ENCODE results near the gene RALGAPA2. TPM values are rescaled to one million over a fixed set of nuclear protein-coding genes. Genes with fewer than 3 reads are reported as not detected.

RALGAPA2 gene
- total RNA-seq, 4 donors from 2014 or later = 13.3 to 29.8 (median 23.6) TPM

DNA sequence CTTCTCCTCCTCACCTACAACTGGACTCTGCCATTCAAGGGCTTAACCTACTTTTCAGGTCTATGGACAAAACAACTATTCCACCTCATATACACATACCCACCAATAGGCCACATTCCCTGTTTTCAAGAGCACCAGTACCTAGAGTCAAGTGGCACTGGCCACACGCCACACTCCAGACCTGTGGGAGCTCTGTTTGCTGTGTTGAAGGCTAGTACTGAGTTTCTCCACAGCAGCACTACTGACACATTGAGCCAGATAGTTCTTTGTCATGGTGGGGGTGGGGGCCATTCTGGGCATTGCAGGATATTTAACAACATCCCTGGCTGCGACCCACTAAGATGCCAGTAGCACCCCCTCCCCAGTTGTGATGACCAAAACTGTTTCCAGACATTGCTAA lies 84.1 kb downstream of the RALGAPA2 start:
- Histone ChIP-seq H3K9me3 (no peaks in the 10 kb centered on the region), H3K36me3 (peaks cover 0 to 71% (median 11%) of the 10 kb centered on the region in 3 donors), H3K27ac (no peak overlapping the region), H3K4me3 (no peak overlapping the region), H3K27me3 (no peaks in the 10 kb centered on the region), H3K4me1 (no peaks in the 10 kb centered on the region)
- intact Hi-C loops (cut with DNase I) = no loop called here
- TF ChIP-seq POLR2A (IDR thresholded peaks at IDR 0.05) = no peak
- TF ChIP-seq, protein P1, sequence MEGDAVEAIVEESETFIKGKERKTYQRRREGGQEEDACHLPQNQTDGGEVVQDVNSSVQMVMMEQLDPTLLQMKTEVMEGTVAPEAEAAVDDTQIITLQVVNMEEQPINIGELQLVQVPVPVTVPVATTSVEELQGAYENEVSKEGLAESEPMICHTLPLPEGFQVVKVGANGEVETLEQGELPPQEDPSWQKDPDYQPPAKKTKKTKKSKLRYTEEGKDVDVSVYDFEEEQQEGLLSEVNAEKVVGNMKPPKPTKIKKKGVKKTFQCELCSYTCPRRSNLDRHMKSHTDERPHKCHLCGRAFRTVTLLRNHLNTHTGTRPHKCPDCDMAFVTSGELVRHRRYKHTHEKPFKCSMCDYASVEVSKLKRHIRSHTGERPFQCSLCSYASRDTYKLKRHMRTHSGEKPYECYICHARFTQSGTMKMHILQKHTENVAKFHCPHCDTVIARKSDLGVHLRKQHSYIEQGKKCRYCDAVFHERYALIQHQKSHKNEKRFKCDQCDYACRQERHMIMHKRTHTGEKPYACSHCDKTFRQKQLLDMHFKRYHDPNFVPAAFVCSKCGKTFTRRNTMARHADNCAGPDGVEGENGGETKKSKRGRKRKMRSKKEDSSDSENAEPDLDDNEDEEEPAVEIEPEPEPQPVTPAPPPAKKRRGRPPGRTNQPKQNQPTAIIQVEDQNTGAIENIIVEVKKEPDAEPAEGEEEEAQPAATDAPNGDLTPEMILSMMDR (IDR thresholded peaks at IDR 0.05) = no peak
- 75 to 77% methylated on average over 2 of the region's 2 CpGs for whole genome bisulfite sequencing, 2 donors
- no peak for DNase-seq

DNA sequence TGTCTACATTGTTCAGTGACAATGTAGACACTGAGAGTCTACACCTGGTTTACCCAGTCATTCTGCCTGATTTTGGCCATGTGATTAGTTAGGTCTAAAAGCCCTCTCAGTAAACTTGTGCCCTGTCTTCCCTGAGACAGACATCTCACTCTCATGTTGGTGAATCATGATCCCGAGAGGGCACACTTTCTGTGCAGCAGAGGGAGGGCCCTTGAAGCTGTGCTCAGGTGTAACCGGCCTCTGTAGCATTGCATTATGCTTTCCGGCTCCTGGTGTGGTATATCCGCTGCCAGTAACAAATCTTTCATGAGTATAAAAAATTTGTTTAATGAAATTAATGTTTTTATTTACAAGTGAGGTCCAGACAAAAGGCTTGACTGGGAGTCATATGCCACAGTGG lies 85.0 kb downstream of the RALGAPA2 start:
- 82 to 91% methylated on average over 4 of the region's 4 CpGs for WGBS, 2 donors
- TF ChIP-seq POLR2A (IDR thresholded peaks at IDR 0.05) = no peak
- TF ChIP-seq, protein P1 (IDR thresholded peaks at IDR 0.05) = no peak
- H3K36me3 ChIP-seq = peaks cover 0 to 63% (median 11%) of the 10 kb centered on the region in 3 donors

DNA sequence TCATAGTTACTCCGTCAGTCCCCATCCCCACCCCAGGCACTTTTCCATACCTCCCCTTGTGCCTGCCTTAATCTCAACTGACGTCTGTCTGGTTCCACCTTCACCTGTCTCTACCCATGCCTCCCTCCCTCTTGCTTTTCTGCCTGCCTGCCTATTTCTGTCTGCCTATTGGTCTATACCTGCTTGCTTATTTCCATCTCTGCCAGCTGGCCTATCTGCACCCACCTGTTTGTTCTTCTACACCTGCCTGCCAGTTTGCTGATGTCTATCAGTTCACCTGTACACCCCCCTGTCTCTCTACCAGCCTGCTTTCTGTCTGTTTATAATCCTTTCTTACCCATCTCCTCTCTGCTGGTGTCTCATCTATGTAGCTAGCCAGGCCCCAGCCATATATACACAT lies 87.5 kb downstream of the RALGAPA2 start:
- H3K36me3 ChIP-seq = peaks cover 0 to 45% (median 11%) of the 10 kb centered on the region in 3 donors
- intact Hi-C loops (cut with DNase I) = no loop called here

More for the DNA sequence above, 85.0 kb downstream of the RALGAPA2 start:
- DNase-seq = no peak
- H3K4me3 ChIP-seq = no peak overlapping the region
- no peaks in the 10 kb centered on the region for H3K27me3 ChIP-seq
- intact Hi-C loops (cut with DNase I) = no loop called here
- no peaks in the 10 kb centered on the region for H3K4me1 ChIP-seq
- H3K9me3 ChIP-seq = no peaks in the 10 kb centered on the region
- H3K27ac ChIP-seq = no peak overlapping the region

GRCh38 chr20:20621195-20621594 lies 91.2 kb downstream of the RALGAPA2 start:
- Histone ChIP-seq H3K4me3 (no peak overlapping the region), H3K9me3 (no peaks in the 10 kb centered on the region), H3K27ac (no peak overlapping the region), H3K4me1 (no peaks in the 10 kb centered on the region), H3K27me3 (no peaks in the 10 kb centered on the region), H3K36me3 (peaks cover 0 to 39% (median 3%) of the 10 kb centered on the region in 3 donors)
- intact Hi-C loops (cut with DNase I) = no loop called here
- no peak for TF ChIP-seq POLR2A (IDR thresholded peaks at IDR 0.05)
- TF ChIP-seq, protein P1 (IDR thresholded peaks at IDR 0.05) = no peak
- DNase-seq = no peak
- 85 to 94% methylated on average over 1 of the region's 1 CpG for WGBS, 2 donors

More for the DNA sequence above, 87.5 kb downstream of the RALGAPA2 start:
- no peak overlapping the region for H3K27ac ChIP-seq
- WGBS, 2 donors = 83 to 94% methylated on average over 2 of the region's 2 CpGs
- no peaks in the 10 kb centered on the region for H3K4me1 ChIP-seq
- no peaks in the 10 kb centered on the region for H3K9me3 ChIP-seq
- TF ChIP-seq, protein P1 (IDR thresholded peaks at IDR 0.05) = no peak
- no peak for TF ChIP-seq POLR2A (IDR thresholded peaks at IDR 0.05)
- DNase-seq = no peak
- H3K27me3 ChIP-seq = no peaks in the 10 kb centered on the region
- no peak overlapping the region for H3K4me3 ChIP-seq

DNA sequence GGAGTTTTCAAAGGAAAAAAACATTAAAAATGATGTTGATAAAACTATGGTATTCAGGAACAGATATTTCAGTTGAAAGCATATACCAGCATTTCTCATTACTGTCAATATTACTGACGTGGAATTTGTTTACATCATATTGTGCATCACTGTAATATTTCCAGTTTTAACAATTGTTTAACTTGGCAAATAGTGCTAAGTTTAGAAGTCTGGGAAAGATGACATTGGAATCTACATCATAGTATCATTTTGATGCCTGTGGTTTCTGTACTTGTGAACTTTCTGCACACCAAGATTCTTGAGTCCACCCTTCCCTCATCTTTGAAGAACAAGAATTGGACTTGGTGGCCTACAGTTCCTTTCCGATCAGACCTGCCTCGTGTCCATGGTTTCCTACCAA lies 98.1 kb downstream of the RALGAPA2 start:
- 88 to 94% methylated on average over 3 of the region's 3 CpGs for WGBS, 2 donors

More for the DNA sequence above, 98.1 kb downstream of the RALGAPA2 start:
- Histone ChIP-seq H3K4me1 (peaks cover 0 to 10% (median 0%) of the 10 kb centered on the region in 3 donors), H3K27me3 (no peaks in the 10 kb centered on the region), H3K4me3 (no peak overlapping the region), H3K9me3 (no peaks in the 10 kb centered on the region), H3K27ac (no peak overlapping the region), H3K36me3 (peaks cover 0 to 65% (median 3%) of the 10 kb centered on the region in 3 donors)
- intact Hi-C loops (cut with DNase I) = no loop called here
- no peak for TF ChIP-seq POLR2A (IDR thresholded peaks at IDR 0.05)
- TF ChIP-seq, protein P1 (IDR thresholded peaks at IDR 0.05) = no peak
- no peak for DNase-seq
